Naive thymus-derived CD8-positive, alpha-beta T cell (primary cell): ENCODE results near the gene CXCR2. TPM values are rescaled to one million over a fixed set of nuclear protein-coding genes. Genes with fewer than 3 reads are reported as not detected.
"Not testable (repeated sequence)": the region's sequence is repeated elsewhere in the genome, so short reads cannot be mapped to it uniquely, and the experiment has no call there.

ENCODE experiments used
- ATAC-seq, 2 donors: fragments of 150-1000 bp; cut with Tn5 transposase in 1 of 2; sonication (Bioruptor Pico), chemical (Tn5 transposase) in 1 of 2; 1 replicate in 1 of 2; 2 replicates in 1 of 2; pipeline ENCODE4 v1.10.0; 2021; ENCODE audit warnings: mild to moderate bottlenecking in 2 of 2, moderate library complexity in 2 of 2
- POLR2A ChIA-PET: fragments of 350-600 bp; sonication (Branson Sonifier 250); formaldehyde crosslinking; loops from one replicate; lab custom pipeline; 2021; ENCODE audit warnings: antibody characterized with exemption; lab: Charles Lee
- DNase-seq, 10 donors: peaks; one replicate each; pipeline versions ENCODE4 v3.0.0 to v3.0.0-alpha.2; 2020 to 2022
- H3K27ac Mint-ChIP-seq, 10 donors: one replicate each; pipeline ENCODE4 v1.8.0; 2020 to 2022; ENCODE audit warnings: mild to moderate bottlenecking in 10 of 10, mixed read lengths in 10 of 10, moderate library complexity in 4 of 10, inconsistent platforms in 1 of 10
- H3K27me3 Mint-ChIP-seq, 5 donors: one replicate each; pipeline ENCODE4 v1.8.0; 2021 to 2022; ENCODE audit warnings: mixed read lengths in 5 of 5
- H3K36me3 Mint-ChIP-seq, 3 donors: one replicate each; pipeline ENCODE4 v1.8.0; 2020 to 2022; ENCODE audit warnings: mixed read lengths in 3 of 3, mild to moderate bottlenecking in 2 of 3, inconsistent platforms in 1 of 3
- H3K4me1 Mint-ChIP-seq, 4 donors: one replicate each; pipeline ENCODE4 v1.8.0; 2021 to 2022; ENCODE audit warnings: mixed read lengths in 4 of 4
- H3K4me3 Mint-ChIP-seq, 10 donors: one replicate each; pipeline ENCODE4 v1.8.0; 2020 to 2022; ENCODE audit warnings: mild to moderate bottlenecking in 10 of 10, mixed read lengths in 10 of 10, moderate library complexity in 6 of 10, inconsistent platforms in 1 of 10
- H3K9me3 Mint-ChIP-seq, 9 donors: one replicate each; pipeline ENCODE4 v1.8.0; 2020 to 2022; ENCODE audit warnings: mixed read lengths in 9 of 9, mild to moderate bottlenecking in 3 of 9, inconsistent platforms in 1 of 9, moderate library complexity in 1 of 9
- polyA plus RNA-seq, 3 donors: library from polyadenylated mRNA; unstranded; fragments of 300-500 nt; fragmentation: Illumina TruSeq; gene quantifications; one replicate each; pipeline ENCODE4 v1.2.3, GENCODE V29; 2021
- total RNA-seq, 8 experiments: library from RNA in 2 of 8; stranded (reverse) in 2 of 8; gene quantifications; one replicate each; pipeline ENCODE4 v1.2.3 and lab custom pipeline; 2021 to 2026

The CXCR2 gene
- total and polyA plus RNA-seq, 5 experiments from 2014 or later: 0.23 to 1.5 TPM; not detected in 3

- H3K27ac Mint-ChIP-seq: no peak overlapping the region
- no peaks in the 10 kb centered on the region for H3K36me3 Mint-ChIP-seq
- peaks cover 0 to 8% (median 1%) of the 10 kb centered on the region in 5 donors for H3K27me3 Mint-ChIP-seq
- POLR2A ChIA-PET: no interaction called here
- DNase-seq (no peak), ATAC-seq (no peak)
- no peaks in the 10 kb centered on the region for H3K9me3 Mint-ChIP-seq
- no peak overlapping the region for H3K4me3 Mint-ChIP-seq
- H3K4me1 Mint-ChIP-seq: no peaks in the 10 kb centered on the region
Measured at GRCh38 chr2:218095853-218096252, 30.0 kb upstream of the CXCR2 start.

DNA sequence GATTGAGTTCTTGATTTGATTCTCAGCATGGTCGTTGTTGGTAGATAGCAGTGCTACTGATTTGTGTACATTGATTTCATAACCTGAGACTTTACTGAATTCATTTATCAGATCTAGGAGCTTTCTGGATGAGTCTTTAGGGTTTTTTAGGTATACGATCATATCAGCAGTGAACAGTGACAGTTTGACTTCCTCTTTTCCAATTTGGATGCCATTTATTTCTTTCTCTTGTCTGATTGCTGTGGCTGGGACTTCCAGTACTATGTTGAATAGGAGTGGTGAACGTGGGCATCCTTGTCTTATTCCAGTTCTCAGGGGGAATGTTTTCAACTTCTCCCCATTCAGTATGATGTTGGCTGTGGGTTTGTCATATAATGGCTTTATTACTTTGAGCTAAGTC, 27.9 kb upstream of the CXCR2 start:
- POLR2A ChIA-PET: no interaction called here
- H3K4me3 Mint-ChIP-seq: no peak overlapping the region
- no peaks in the 10 kb centered on the region for H3K4me1 Mint-ChIP-seq
- no peaks in the 10 kb centered on the region for H3K9me3 Mint-ChIP-seq
- DNase-seq (no peak), ATAC-seq (no peak)
- no peaks in the 10 kb centered on the region for H3K36me3 Mint-ChIP-seq
- H3K27ac Mint-ChIP-seq: no peak overlapping the region
- H3K27me3 Mint-ChIP-seq: peaks cover 0 to 7% (median 3%) of the 10 kb centered on the region in 5 donors

GRCh38 chr2:218108834-218109233, 17.0 kb upstream of the CXCR2 start:
- Mint-ChIP-seq H3K9me3 (peaks cover 0 to 47% (median 19%) of the 10 kb centered on the region in 9 donors), H3K36me3 (peaks cover 0 to 27% (median 4%) of the 10 kb centered on the region in 3 donors), H3K27me3 (peaks cover 26 to 76% (median 48%) of the 10 kb centered on the region in 5 donors)
- H3K4me3 Mint-ChIP-seq, H3K4me1 Mint-ChIP-seq, POLR2A ChIA-PET, DNase-seq, H3K27ac Mint-ChIP-seq, ATAC-seq: not testable (repeated sequence)

DNA sequence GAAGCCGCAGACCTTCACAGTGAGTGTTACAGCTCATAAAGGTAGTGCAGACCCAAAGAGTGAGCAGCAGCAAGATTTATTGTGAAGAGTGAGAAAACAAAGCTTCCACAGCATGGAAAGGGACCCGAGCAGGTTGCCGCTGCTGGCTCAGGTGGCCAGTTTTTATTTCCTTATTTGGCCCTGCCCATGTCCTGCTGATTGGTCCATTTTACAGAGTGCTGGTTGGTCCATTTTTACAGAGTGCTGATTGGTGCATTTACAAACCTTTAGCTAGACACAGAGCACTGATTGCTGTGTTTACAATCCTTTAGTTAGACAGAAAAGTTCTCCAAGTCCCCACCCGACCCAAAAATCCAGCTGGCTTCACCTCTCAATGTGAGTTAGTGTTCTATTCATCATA, 4.0 kb upstream of the CXCR2 start:
- Mint-ChIP-seq H3K9me3 (peaks cover 0 to 65% (median 18%) of the 10 kb centered on the region in 9 donors), H3K27me3 (peaks cover 7 to 18% (median 15%) of the 10 kb centered on the region in 5 donors), H3K36me3 (peaks cover 0 to 34% (median 0%) of the 10 kb centered on the region in 3 donors), H3K4me1 (peaks cover 4 to 15% (median 9%) of the 10 kb centered on the region in 4 donors)
- POLR2A ChIA-PET, H3K27ac Mint-ChIP-seq, DNase-seq, ATAC-seq, H3K4me3 Mint-ChIP-seq: not testable (repeated sequence)

DNA sequence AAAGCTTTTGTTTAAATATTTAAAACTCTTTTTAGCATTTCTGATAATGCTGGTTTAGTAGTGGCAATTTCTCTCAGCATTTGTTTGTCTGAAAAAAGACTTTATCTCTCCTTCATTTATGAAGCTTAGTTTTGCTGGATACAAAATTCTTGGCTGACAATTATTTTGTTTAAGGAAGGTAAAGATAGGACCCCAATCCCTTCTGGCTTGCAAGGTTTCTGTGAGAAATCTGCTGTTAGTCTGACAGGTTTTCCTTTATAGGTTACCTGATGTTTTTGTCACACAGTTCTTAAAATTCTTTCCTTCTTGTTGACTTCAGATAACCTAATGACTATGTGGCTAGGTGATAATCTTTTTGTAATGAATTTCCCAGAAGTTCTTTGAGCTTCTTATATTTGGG, 3.5 kb upstream of the CXCR2 start:
- H3K4me3 Mint-ChIP-seq, H3K27ac Mint-ChIP-seq, ATAC-seq, DNase-seq, POLR2A ChIA-PET: not testable (repeated sequence)
- Mint-ChIP-seq H3K36me3 (peaks cover 0 to 34% (median 0%) of the 10 kb centered on the region in 3 donors), H3K9me3 (peaks cover 0 to 60% (median 18%) of the 10 kb centered on the region in 9 donors), H3K27me3 (peaks cover 7 to 18% (median 15%) of the 10 kb centered on the region in 5 donors), H3K4me1 (peaks cover 4 to 15% (median 9%) of the 10 kb centered on the region in 4 donors)

GRCh38 chr2:218123986-218124385, 1.8 kb upstream of the CXCR2 start:
- Mint-ChIP-seq H3K9me3 (peaks cover 0 to 43% (median 15%) of the 10 kb centered on the region in 9 donors), H3K27me3 (peaks cover 9 to 18% (median 15%) of the 10 kb centered on the region in 5 donors), H3K4me3 (no peak overlapping the region), H3K36me3 (peaks cover 0 to 22% (median 0%) of the 10 kb centered on the region in 3 donors), H3K4me1 (peaks cover 4 to 18% (median 9%) of the 10 kb centered on the region in 4 donors), H3K27ac (no peak overlapping the region)
- DNase-seq (no peak), ATAC-seq (no peak)
- POLR2A ChIA-PET: no interaction called here

GRCh38 chr2:218125095-218125494, 733 bp upstream of the CXCR2 start:
- Mint-ChIP-seq H3K9me3 (peaks cover 0 to 37% (median 15%) of the 10 kb centered on the region in 9 donors), H3K36me3 (peaks cover 0 to 15% (median 0%) of the 10 kb centered on the region in 3 donors), H3K27me3 (peaks cover 9 to 23% (median 15%) of the 10 kb centered on the region in 5 donors), H3K27ac (no peak overlapping the region), H3K4me3 (peak overlapping the region in 2 of 10 donors; percentile 27 to 76), H3K4me1 (peaks cover 4 to 27% (median 9%) of the 10 kb centered on the region in 4 donors)
- POLR2A ChIA-PET: no interaction called here
- no peak for DNase-seq
- ATAC-seq: no peak

DNA sequence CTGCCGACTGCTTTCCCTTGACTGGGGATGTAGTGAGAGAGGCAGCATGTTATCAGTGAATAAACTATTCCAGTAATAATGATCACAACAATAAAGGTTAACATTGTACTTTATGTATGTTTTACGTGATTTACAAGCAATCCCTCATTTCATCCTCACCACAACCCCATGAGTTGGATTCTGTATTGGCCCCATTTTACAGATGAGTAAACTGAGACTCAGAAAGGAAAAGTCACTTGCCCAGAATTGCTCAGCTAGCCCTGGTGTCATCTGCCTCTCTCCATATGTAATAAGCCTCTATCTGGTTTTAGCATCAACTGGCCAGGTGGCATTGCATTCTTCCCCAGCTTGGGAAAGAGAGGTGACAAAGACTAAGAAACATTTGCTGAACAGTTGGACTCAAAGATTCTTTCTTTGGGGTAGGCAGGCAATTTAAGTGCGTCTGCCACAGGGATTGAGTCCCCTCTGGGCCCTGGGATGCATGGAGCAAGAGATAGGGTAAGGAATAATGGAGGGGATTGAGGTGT, 2.2 kb downstream of the CXCR2 start:
- DNase-seq (no peak), ATAC-seq (no peak)
- peaks cover 6 to 34% (median 9%) of the 10 kb centered on the region in 4 donors for H3K4me1 Mint-ChIP-seq
- peaks cover 9 to 20% (median 15%) of the 10 kb centered on the region in 5 donors for H3K27me3 Mint-ChIP-seq
- no peaks in the 10 kb centered on the region for H3K36me3 Mint-ChIP-seq
- peaks cover 0 to 10% (median 0%) of the 10 kb centered on the region in 9 donors for H3K9me3 Mint-ChIP-seq
- POLR2A ChIA-PET: no interaction called here
- no peak overlapping the region for H3K4me3 Mint-ChIP-seq
- no peak overlapping the region for H3K27ac Mint-ChIP-seq

GRCh38 chr2:218128781-218129457, 3.1 kb downstream of the CXCR2 start:
- peaks cover 6 to 34% (median 9%) of the 10 kb centered on the region in 4 donors for H3K4me1 Mint-ChIP-seq
- no peak for ATAC-seq
- H3K27me3 Mint-ChIP-seq: peaks cover 9 to 20% (median 15%) of the 10 kb centered on the region in 5 donors
- peak overlapping the region in 3 of 10 donors; percentile 15 to 60 (median 36) for H3K27ac Mint-ChIP-seq
- H3K9me3 Mint-ChIP-seq: peaks cover 0 to 3% (median 0%) of the 10 kb centered on the region in 9 donors
- POLR2A ChIA-PET: no interaction called here
- H3K36me3 Mint-ChIP-seq: no peaks in the 10 kb centered on the region
- peak overlapping the region in 2 of 10 donors; percentile 35 to 80 for H3K4me3 Mint-ChIP-seq
- DNase-seq: no peak

- H3K4me3 Mint-ChIP-seq: peak overlapping the region in 1 of 10 donors; percentile 80
Measured at GRCh38 chr2:218129458-218130135, 3.8 kb downstream of the CXCR2 start.

DNA sequence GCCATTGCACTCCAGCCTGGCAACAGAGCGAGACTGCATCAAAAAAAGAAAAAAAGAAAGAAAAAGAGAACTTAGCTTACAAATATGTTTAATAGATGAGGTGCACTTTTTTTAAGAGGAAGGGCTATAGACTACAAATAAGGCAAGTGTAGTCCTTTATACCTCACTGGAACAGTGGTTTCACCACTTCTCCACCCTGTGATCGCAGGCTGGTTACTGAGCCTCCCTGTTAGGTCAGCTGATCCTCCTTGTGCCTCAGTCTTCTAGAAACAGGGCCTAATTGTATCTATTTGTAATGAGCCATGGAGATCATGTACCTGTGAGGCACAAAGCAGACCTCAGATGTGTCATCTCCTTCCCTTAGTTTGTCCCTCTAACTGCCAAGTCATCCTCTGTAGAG, 4.5 kb downstream of the CXCR2 start:
- ATAC-seq (no peak), DNase-seq (no peak)
- no peak overlapping the region for H3K4me3 Mint-ChIP-seq
- H3K4me1 Mint-ChIP-seq: peaks cover 6 to 28% (median 8%) of the 10 kb centered on the region in 4 donors
- H3K27ac Mint-ChIP-seq: peak overlapping the region in 1 of 10 donors; percentile 4
- peaks cover 8 to 19% (median 14%) of the 10 kb centered on the region in 5 donors for H3K27me3 Mint-ChIP-seq
- no peaks in the 10 kb centered on the region for H3K9me3 Mint-ChIP-seq
- no peaks in the 10 kb centered on the region for H3K36me3 Mint-ChIP-seq
- POLR2A ChIA-PET: no interaction called here

More at GRCh38 chr2:218129458-218130135, 3.8 kb downstream of the CXCR2 start:
- H3K27me3 Mint-ChIP-seq: peaks cover 9 to 21% (median 15%) of the 10 kb centered on the region in 5 donors
- ATAC-seq (no peak), DNase-seq (no peak)
- H3K4me1 Mint-ChIP-seq: peaks cover 6 to 34% (median 9%) of the 10 kb centered on the region in 4 donors
- H3K36me3 Mint-ChIP-seq: no peaks in the 10 kb centered on the region
- H3K9me3 Mint-ChIP-seq: peaks cover 0 to 2% (median 0%) of the 10 kb centered on the region in 9 donors
- POLR2A ChIA-PET: no interaction called here
- H3K27ac Mint-ChIP-seq: peak overlapping the region in 3 of 10 donors; percentile 15 to 36 (median 31)

DNA sequence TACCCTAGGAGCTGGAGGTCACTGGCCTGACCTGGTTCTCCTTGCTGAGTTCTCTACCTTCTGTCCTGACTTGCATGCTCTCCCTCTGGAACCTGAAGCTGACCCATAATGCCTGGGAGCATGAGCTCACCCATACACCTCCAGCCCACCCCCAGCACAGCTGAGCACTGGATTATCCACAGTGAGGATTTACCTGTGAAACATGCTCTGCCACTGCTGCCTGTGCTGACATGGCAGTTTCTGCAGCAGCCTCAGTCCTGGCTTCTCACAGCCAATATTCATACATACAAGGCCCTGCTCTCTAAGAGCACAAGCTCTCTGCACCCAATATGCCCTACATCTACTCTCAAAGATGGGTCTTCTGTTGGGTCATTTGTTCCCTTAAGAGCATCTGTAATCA, 5.0 kb downstream of the CXCR2 start:
- Mint-ChIP-seq H3K4me1 (peaks cover 2 to 23% (median 3%) of the 10 kb centered on the region in 4 donors), H3K27ac (peak overlapping the region in 2 of 10 donors; percentile 4 to 60), H3K4me3 (no peak overlapping the region), H3K27me3 (peaks cover 9 to 19% (median 14%) of the 10 kb centered on the region in 5 donors), H3K36me3 (no peaks in the 10 kb centered on the region), H3K9me3 (no peaks in the 10 kb centered on the region)
- DNase-seq (no peak), ATAC-seq (no peak)
- POLR2A ChIA-PET: no interaction called here
